Activated CD8-positive, alpha-beta memory T cell treated with anti-CD3 and anti-CD28 coated beads, Interleukin-2, amount 50 U/mL, for 1 hour (primary cell): ENCODE data around the gene FNIP2.
"Not testable (repeated sequence)": the region's sequence is repeated elsewhere in the genome, so short reads cannot be mapped to it uniquely, and the experiment has no call there.

Source experiments
- DNase-seq: peaks from one replicate; pipeline ENCODE4 v3.0.0-alpha.2; 2020; ENCODE audit errors: extremely low read depth

FNIP2 gene

DNA sequence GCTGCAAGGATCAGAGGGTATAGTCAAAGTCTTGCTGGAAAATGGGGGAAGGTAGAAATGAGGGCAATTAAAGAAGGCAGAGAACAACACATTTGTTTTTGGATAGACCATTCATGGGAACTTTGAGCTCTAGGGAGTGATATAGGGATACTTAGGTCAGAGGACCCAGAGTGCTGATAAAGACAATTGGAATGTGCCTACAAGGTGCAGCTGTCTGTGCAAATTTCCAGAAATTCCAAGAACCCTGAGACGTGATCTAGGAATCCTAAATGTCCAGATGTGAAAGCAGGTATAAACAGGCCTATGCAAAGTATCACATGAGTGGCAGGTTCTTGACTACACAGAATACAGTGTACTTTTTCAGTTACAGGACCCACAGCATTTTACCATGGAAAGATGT, 24.2 kb downstream of the FNIP2 start:
- DNase-seq, result no peak

DNA sequence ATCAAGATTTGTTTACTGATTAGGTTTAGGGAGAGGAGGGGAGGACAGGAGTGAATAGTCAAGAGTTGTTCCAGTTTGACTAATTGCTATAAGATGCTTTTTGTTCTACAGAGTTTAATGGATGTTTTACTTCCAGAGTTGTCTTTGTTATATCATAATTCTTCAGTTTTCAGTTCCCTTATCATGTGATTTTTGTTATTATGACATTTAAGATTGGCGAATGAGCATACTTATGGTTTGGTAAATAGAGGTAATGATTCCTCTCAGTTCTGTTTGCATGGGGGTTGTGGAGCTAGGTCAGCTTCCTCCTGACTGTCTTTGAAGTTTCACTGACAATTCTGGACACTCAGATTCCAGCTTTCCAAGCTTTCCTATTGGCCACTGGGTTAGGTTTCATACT, 24.6 kb downstream of the FNIP2 start:
- not testable (repeated sequence) for DNase-seq

DNA sequence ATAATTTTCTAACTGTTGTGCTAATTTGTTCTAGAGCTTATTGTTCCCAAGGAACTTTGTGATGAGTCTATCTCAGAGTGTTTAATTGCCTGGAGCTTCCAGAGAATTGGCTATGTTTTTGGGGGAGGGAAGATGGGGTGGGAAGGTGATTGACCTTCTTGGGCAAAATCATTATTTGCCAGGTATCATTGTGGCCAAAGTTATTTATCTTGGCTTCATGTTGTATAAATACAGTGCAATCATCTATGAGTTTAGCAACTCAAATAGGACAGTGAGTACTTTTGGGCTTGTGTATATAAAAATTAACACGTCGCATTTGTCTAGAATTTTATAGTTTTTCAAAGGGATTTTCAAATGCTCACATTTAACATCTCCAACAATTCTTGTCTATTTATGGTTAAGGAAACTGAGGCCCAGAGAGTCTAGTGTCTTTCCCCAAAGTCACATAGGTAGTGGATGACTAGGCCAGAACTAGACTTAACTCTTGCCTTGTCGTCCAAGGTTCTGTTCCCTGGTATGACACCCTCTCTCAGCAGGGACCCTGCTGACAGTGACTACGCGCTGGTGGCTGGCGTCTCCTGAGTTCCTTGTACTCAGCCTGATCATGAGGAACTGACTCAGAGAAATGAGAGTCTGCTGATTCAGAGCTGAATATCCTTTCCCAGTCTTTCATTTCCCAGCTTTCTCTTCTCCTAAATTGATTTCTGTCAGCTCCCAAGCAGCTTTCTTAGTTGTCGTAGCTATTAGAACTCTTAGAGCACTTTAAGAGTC, 27.7 kb downstream of the FNIP2 start:
- no peak for DNase-seq

DNA sequence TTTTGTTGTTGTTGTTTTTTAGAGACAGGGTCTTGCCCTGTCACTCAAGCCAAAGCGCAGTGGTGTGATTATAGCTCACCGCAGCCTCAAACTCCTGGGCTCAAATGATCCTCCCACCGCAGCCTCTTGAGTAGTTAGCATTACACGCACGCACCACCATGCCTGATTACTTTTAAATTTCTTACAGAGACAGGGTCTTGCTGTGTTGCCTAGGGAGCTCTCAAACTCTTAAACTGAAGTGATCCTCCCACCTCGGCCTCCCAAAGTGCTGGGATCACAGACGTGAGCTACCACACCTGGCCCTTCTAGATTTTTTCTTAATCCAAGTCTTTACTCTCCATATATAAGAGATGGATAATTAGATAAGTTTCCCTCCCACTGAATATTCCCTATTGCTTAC, 29.2 kb downstream of the FNIP2 start:
- DNase-seq, result no peak

DNA sequence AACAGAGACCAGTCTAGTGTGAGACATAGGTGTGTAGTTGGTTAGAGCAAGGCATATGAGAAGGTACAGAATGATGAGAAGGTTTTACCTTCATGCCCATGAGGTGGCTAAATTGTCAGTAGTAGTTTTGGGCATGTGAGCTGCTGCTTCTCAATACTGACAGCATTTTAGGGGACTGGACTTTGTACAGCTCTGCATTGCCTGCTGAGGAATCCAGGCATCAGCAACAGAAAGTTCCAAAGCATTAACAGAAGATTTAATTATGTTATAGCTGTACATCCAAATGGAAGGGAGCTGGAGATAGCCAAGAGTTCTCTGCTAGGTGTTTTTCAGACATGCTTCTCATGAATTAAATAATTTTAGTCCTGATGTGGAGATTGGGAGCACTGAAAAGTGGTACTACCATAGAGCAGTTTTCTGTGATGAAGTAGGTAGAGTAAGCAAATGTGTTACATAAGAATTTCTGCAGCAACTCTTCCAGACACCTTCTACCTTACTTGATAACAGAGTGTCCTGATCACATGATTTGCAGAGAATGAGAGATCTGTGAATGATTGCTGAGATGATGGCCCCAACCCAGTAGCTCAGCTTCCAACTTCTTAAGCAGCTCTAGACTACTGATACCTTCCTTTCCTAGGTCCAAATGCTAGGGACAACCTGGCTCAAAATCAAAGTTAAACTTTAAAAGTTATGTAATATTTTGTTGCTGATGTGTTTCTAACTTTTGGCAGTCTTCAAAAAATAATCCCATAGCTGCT, 30.4 kb downstream of the FNIP2 start:
- DNase-seq, result no peak

DNA sequence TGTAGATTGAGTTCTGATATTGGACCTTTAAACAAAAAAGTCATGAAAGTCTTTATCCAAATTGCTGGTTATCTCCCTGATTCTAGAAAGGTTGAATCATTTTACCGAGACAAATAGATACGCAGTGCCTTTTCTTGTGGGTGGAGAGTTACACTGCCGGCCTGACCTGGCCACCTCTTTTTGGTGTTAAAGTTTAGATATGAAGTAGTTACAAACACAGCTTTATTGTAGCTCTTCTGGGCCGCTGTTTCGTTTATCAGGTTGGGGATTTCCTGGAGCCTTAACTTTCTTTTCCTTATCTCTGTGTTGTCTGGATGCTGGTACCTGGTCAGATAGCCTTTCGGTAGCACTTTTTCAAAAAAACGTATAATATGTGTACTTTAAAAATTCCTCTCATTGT, 31.0 kb downstream of the FNIP2 start:
- DNase-seq, result no peak

DNA sequence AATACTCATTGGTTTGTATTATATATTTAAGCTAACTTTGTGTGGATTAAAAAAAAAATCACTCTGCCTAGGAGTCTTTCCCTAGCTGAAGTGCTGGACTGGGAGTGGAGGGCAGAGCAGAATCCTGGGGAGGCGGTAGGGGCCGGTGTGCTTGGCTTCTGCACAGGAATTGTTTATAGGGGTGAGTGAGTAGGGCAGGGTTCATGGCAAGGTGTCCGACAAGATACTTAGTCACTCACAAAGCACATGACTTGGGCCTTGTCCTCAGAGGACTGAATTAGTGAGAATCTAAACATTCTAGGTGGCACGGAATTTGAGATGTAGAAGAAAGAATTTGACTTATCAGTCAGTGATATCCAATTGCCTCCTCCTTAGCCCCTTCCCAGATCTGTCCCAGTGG, 32.2 kb downstream of the FNIP2 start:
- no peak for DNase-seq

DNA sequence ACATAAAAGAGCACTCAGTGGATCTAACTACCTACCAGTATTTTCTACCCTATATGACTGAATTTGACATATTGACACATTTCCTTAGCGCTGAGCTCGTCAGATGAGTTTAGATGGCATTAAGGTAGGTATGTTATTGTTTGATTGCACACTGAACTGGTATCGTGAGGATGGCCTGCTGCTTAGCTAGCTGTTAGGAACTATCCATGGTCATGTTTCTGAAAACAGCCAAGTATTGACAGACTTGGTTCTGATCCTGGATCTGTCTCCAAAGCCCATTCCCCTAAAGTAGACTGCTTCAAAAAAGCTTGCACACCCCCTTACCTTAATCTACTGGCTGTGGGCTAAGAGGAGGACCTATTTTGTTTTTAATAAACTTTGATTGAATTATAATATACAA, 32.9 kb downstream of the FNIP2 start:
- DNase-seq, result no peak

DNA sequence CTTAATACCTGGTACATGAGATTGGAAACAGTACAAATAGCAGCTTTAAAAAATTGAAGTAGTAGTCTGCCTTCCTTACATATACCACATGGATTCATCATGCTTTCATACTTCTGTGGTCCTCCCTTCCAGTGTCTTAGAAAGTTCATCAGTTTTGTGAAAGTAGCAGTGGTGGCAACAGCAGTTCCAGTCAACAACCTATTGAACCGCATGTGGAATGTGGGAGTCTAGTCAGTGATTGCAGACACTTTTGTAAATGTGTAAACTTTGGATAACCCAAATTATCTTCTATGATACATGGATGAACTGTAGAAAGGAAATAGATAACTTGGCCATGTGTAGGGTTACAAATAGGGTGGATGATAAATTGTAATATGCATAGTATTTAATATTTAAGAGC, 34.1 kb downstream of the FNIP2 start:
- DNase-seq, result no peak

DNA sequence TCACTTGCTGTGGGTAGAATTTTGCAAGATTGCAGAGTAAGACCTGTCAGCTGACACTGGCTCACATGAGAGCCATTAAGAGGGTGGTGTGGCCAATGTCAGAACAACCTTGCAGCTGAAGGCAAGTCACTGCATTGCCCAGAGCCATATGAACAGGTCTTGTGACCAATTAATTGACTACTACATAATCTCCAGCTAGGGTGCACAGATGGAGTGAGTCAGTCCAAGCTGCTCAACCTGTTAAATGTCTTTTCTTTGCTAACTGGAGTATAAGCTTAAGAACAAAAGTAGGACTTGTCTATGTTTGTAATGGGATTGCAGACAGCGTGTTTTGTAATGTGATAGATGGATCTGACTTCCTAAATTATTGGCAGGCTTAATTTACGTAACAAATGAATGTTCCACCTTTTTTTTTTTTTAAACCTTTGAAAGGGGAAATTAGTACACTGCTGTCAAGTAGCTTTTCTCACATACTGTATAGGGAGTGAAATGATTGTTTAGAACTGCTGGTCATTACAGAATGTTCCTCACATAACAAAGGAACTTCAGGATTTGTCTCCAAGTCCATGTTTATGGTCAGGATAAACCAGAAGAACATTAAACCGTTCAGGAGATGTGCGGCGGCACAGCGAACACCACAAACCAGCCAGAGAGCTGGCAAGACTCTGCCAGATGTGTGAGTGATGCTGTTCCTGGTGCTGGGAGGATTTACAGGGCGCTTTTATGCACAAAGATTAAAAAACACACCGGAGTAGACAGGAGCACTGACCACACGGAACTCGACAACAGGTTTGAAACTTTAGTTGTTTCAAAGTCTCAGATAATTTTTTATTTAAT, 37.0 kb downstream of the FNIP2 start:
- no peak for DNase-seq

DNA sequence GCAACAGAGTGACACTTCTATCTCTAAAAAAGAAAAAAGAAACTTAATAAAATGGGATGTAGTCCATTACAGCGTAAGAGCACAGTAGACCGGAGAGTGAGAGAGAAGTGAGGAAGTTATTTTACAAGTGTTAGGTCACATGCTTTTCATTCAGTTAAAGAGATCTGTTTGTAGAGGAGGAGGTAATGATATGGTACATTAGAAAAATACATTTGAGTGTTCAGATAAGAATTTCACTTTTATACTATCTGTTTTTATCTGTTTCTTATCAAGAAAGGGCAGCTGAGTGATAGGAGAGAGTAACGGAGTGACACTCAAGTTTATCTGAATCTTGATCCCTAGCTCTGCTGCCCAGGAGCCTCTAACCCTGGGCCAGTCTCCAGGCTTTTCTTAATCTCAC, 38.9 kb downstream of the FNIP2 start:
- no peak for DNase-seq

DNA sequence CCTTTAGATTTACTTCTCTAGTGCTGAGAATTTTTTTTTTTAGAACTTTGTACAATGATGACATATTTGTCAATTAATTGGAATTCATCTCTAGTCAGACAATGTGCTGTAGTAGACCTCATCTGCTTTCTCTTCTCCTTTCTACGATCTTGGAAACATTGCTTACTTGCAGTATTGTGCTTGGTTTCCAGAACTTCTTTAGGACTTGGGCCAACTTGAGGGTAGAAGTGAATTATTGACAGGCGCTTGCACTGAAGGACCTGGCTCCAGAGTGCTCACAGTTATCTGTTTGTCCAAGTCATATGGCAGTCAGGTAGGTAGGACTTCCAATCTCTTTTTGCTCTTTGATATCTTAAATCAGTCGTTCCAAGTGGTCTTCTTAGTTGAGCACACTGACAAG, 39.6 kb downstream of the FNIP2 start:
- DNase-seq, result no peak

DNA sequence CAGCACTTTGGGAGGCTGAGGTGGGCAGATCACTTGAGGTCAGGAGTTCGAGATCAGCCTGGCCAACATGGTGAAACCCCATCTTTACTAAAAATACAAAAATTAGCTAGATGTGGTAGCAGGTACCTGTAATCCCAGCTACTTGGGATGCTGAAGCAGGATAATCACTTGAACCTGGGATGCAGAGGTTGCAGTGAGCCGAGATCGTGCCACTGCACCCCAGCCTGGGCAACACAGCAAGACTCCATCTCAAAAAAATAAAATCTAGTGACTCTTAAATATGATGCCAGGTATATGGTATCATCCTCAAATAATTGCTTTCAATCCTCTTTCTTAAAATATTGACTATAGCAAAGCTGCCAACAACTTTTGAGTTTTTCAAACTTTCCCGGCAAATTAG, 40.4 kb downstream of the FNIP2 start:
- DNase-seq, result not testable (repeated sequence)

DNA sequence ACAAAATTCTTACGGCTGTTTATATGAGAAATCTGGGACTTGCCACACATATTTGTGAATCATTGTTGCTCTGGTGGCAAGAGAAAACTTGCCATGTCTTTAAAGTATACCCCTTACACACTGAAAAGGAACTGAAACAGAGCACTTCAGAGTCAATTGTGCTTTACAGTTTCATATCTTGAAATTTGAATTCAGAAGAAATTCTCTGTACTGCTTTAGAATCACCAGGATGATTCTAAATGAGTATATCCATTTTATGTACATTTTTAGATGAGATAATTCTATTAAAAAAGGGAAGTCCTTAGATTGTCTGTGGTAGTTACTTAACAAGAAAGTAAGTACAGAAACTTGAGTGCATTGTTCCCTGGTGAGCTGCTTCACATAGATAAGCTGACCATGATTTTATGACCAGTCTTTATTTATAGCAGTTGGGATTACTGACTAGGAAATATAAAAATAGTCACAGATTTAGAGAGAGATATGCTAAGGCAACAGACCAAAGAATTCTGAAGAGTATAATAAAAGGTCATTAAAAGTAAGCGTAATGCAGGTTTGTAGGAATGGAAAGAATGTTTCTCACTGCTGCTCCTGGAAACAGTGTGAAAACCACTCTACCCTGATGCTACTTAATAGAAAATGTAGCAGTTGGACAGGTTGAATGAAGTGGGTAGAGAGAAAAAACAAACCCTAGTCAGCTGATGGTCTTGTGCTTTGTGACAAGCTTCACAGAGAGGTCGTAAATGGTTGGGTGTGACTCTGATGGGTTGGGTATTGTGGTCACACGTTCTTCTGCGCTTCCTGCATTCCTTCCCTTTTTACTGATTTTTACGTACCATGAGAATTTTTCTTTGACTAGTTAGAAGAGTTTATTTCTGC, 41.0 kb downstream of the FNIP2 start:
- DNase-seq, result no peak

DNA sequence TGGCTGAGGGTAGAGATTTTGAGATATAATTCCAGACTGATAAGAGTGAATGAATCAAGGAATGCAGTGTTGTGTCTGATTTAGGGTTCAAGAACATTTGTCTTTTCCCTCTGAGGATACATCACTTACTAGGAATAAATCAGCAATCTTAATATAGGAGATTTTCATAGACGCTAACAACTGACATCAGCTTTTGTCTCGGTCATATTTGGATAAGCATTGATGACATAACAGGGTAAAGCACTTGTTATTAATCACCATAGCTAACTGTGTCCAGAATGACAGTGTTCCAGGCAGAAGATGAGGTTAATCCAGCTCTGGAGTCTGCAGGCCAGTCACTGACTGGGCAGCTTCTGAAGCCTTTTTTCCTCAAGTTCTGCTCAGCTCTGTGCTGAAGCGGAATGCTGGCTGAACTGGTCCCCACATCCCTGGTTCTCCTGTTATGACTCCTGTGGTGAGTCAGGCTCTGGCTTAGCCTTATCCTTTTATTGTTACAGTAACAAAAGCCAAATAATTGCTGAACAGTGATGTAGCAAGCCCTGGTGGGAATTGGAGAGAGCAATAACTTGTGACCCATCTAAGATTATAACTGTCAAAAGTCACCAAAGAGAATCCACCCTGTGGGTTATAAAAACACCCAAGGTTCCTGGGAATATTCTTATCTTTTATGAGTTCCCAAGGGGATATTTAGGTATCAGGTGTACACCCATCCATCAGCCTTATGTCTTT, 41.8 kb downstream of the FNIP2 start:
- DNase-seq, result no peak

DNA sequence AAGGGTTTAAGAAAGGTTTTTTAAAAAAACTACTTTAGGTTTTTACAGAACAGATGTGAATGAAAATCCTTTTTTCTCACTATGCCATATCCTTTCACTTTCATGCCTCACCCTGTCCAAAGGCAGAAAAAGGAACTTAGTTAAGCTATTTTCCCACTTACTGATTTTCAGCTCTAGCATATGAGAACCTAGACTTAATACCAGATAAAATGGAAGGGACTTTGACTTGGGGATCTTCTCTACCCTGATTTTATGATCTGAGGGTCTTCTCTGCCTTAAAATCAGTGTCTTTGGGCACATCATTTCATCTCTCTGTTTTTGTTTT, 42.4 kb downstream of the FNIP2 start:
- no peak for DNase-seq

DNA sequence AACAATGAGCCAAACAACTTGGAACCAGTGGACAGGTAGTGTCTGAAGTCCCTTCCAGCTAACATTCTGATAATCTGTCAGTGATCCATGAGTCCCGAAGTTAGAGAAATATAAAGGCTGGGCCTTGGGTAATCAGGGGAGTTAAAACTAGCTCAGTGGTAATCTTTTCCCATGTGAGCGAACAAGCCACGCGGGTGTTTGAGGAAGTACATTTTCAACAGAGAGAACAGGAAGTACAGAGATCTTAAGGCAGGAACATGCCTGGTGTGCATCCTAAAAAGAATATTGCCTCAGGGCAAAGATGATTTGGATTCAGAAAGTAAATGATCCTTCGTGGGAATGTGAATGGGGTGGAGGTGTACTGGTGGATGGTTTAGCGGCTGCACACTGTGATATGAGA, 42.9 kb downstream of the FNIP2 start:
- DNase-seq, result no peak

DNA sequence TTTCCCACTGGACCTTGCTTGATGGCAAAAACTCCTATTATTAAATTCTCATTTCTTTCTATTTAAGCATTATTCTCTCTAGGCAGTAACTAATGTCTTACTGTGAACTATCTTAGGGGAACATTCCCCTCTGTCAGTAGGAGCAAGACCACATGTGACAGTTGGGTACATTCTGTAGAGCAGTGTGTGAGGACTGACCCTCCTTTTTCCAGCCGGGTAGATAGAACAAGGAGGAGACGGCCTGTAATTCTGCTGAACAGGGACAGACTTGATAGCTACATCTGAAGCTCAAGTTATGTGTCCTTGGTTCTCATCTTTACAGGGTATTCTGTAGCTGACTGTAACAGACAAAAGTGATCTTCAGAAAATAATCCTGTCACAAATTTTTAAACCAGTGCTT, 43.3 kb downstream of the FNIP2 start:
- no peak for DNase-seq

DNA sequence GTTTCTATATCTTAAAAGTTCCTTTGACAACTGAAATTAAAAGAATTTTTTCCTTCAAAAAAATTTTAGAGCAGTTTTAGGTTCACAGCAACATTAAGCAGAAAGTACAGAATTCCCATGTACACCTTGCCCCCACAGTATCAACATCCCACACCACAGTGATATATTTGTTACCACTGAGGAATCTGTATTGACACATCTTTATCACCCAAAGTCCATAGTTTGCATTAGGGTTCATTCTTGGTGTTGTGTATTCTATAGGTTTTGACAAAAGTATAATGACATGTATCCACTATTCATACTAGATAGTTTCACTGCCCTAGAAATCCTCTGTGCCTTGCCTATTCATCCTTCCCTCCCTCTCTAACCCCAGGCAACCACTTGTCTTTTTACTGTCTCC, 43.7 kb downstream of the FNIP2 start:
- no peak for DNase-seq

DNA sequence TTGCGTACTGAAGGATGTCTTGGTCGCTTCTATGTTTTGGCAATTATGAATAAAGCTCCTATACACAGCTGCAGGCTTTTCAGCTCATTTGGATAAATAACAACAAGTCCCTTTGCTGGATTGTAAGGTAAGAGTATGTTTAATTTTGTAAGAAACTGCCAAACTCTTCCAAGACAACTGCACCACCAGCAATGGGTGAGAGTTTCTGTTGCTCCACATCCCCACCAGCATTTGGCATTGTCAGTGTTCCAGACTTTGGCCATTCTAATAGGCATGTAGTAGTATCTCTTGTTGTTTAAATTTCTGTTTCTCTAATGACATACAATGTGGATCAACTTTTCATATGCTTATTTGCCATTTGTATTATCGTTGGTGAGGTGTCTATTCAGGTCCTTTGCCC, 44.3 kb downstream of the FNIP2 start:
- DNase-seq, result no peak

DNA sequence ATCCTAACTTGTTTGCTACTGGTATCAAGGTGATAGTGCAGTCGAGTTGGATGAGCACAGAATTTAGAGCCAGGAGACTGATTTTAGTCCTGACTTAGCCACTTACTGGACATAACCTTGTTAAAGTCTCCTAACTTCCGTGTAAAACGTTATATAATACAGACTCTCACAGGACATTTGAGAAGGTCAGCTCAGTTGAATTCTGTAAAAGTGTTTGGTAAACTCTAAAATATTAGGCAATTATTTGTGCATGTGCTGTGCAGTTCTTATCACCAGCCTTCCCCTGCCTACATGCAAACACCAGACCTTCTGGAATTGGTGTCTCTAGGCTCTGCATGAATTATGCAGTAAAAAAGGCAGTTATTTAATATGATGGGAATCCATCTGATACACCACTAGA, 45.4 kb downstream of the FNIP2 start:
- DNase-seq, result no peak
